Naive thymus-derived CD4-positive, alpha-beta T cell (primary cell): ENCODE data around the gene PRKCB. TPM values are rescaled to one million over a fixed set of nuclear protein-coding genes. Genes with fewer than 3 reads are reported as not detected.

Experiments
- ATAC-seq: fragments of 150-1000 bp; cut with Tn5 transposase; 2 replicates; pipeline ENCODE4 v1.10.0; 2021; ENCODE audit warnings: mild to moderate bottlenecking, moderate library complexity
- CTCF ChIA-PET: fragments of 350-600 bp; sonication (Branson Sonifier 250); formaldehyde crosslinking; loops from one replicate; lab custom pipeline; 2021; ENCODE audit warnings: antibody characterized with exemption; lab: Charles Lee
- POLR2A ChIA-PET: fragments of 350-600 bp; sonication (Branson Sonifier 250); formaldehyde crosslinking; loops from one replicate; lab custom pipeline; 2021; ENCODE audit warnings: antibody characterized with exemption, inconsistent platforms; lab: Charles Lee
- DNase-seq, 9 donors: peaks; one replicate each; pipeline versions ENCODE4 v3.0.0 to v3.0.0-alpha.2; 2020 to 2022; ENCODE audit warnings: mixed read lengths in 1 of 9
- H3K27ac ChIP-seq: one replicate; pipeline ENCODE4 v1.7.0; 2013; ENCODE audit warnings: mild to moderate bottlenecking, low read depth, low read length, moderate library complexity
- H3K27me3 ChIP-seq, 2 donors: one replicate each; pipeline ENCODE4 v1.7.0; 2013; ENCODE audit warnings: low read length in 2 of 2, mild to moderate bottlenecking in 2 of 2, moderate library complexity in 2 of 2; ENCODE audit not compliant: control insufficient read depth in 2 of 2, insufficient read depth in 2 of 2
- H3K36me3 ChIP-seq, 3 experiments: 1 replicate in 2 of 3; 2 replicates in 1 of 3; pipeline ENCODE4 v1.7.0; 2013; ENCODE audit warnings: low read length in 3 of 3, mild to moderate bottlenecking in 3 of 3, moderate library complexity in 1 of 3; ENCODE audit not compliant: insufficient read depth in 3 of 3, control insufficient read depth in 2 of 3
- H3K4me1 ChIP-seq, 2 donors: one replicate each; pipeline ENCODE4 v1.7.0; 2013; ENCODE audit warnings: low read length in 2 of 2, mild to moderate bottlenecking in 2 of 2, moderate library complexity in 1 of 2; ENCODE audit not compliant: control insufficient read depth in 2 of 2, insufficient read depth in 2 of 2
- H3K4me3 ChIP-seq: 2 replicates; pipeline ENCODE4 v1.7.0; 2013; ENCODE audit warnings: mild to moderate bottlenecking, low read length
- H3K9me3 ChIP-seq, 3 experiments: 1 replicate in 2 of 3; 2 replicates in 1 of 3; pipeline ENCODE4 v1.7.0; 2013; ENCODE audit warnings: low read length in 3 of 3; ENCODE audit not compliant: control insufficient read depth in 2 of 3
- H3K27ac Mint-ChIP-seq, 9 donors: one replicate each; pipeline ENCODE4 v1.8.0; 2020 to 2022; ENCODE audit warnings: mixed read lengths in 9 of 9, mild to moderate bottlenecking in 8 of 9, moderate library complexity in 5 of 9, inconsistent platforms in 2 of 9
- H3K27me3 Mint-ChIP-seq, 5 donors: one replicate each; pipeline ENCODE4 v1.8.0; 2021 to 2022; ENCODE audit warnings: mixed read lengths in 5 of 5, mild to moderate bottlenecking in 1 of 5
- H3K36me3 Mint-ChIP-seq, 5 donors: one replicate each; pipeline ENCODE4 v1.8.0; 2020 to 2022; ENCODE audit warnings: mixed read lengths in 5 of 5, mild to moderate bottlenecking in 3 of 5, inconsistent platforms in 1 of 5
- H3K4me1 Mint-ChIP-seq, 7 donors: one replicate each; pipeline ENCODE4 v1.8.0; 2020 to 2022; ENCODE audit warnings: mixed read lengths in 7 of 7, mild to moderate bottlenecking in 3 of 7, inconsistent platforms in 1 of 7
- H3K4me3 Mint-ChIP-seq, 10 donors: one replicate each; pipeline ENCODE4 v1.8.0; 2020 to 2022; ENCODE audit warnings: mild to moderate bottlenecking in 10 of 10, mixed read lengths in 10 of 10, moderate library complexity in 6 of 10, inconsistent platforms in 2 of 10
- H3K9me3 Mint-ChIP-seq, 11 donors: one replicate each; pipeline ENCODE4 v1.8.0; 2020 to 2022; ENCODE audit warnings: mixed read lengths in 11 of 11, mild to moderate bottlenecking in 4 of 11, inconsistent platforms in 1 of 11, moderate library complexity in 1 of 11
- intact Hi-C, 2 donors: fragments of 100-400 bp; cut with micrococcal nuclease; formaldehyde crosslinking; loops; one replicate each; pipeline ENCODE4 v1.15.1; 2023
- polyA plus RNA-seq, 2 donors: library from polyadenylated mRNA; unstranded; fragments of 300-500 nt; fragmentation: Illumina TruSeq; gene quantifications; one replicate each; pipeline ENCODE4 v1.2.3, GENCODE V29; 2021
- total RNA-seq, 6 experiments: library from RNA in 5 of 6; stranded (reverse) in 5 of 6; gene quantifications; 1 replicate in 5 of 6; 2 replicates in 1 of 6; pipeline ENCODE4 v1.2.3 and lab custom pipeline; 2021 to 2026

PRKCB gene
- total and polyA plus RNA-seq, 7 experiments from 2014 or later: 32.4 to 180 (median 72.9) TPM

- Mint-ChIP-seq H3K9me3 (no peaks in the 10 kb centered on the region), H3K4me3 (peak overlapping the region; percentile 18 to 79 (median 62)), H3K27ac (peak overlapping the region in 5 of 9 donors; percentile 43 to 85 (median 70)), H3K4me1 (peaks cover 63 to 87% (median 82%) of the 10 kb centered on the region in 7 donors), H3K27me3 (no peaks in the 10 kb centered on the region), H3K36me3 (peaks cover 0 to 17% (median 4%) of the 10 kb centered on the region in 5 donors)
- ATAC-seq (peak; percentile 73), DNase-seq (peak in 5 of 9 donors; percentile 13 to 27 (median 22))
- no peak overlapping the region for H3K4me3 ChIP-seq
- POLR2A ChIA-PET: interaction anchor here (0.9 to 1.7 kb wide), 4 partner anchors 10 to 82 kb away, joined by 3 to 7 read pairs (median 4); no protein-coding TSS in a partner anchor
- no peak overlapping the region for H3K27ac ChIP-seq
- CTCF ChIA-PET: interaction anchor here (1.0 to 1.6 kb wide), 4 partner anchors 8 to 141 kb away, joined by 3 to 6 read pairs (median 4); no protein-coding TSS in a partner anchor
- H3K27me3 ChIP-seq: no peaks in the 10 kb centered on the region
- intact Hi-C loops: no loop called here
- H3K4me1 ChIP-seq: peaks cover 29 to 43% of the 10 kb centered on the region in 2 donors
- no peaks in the 10 kb centered on the region for H3K36me3 ChIP-seq
- H3K9me3 ChIP-seq: no peaks in the 10 kb centered on the region
Observed at GRCh38 chr16:23869052-23869451, 33.3 kb downstream of the PRKCB start.

- no peaks in the 10 kb centered on the region for H3K36me3 ChIP-seq
- no peak for ATAC-seq
- H3K9me3 ChIP-seq: no peaks in the 10 kb centered on the region
- Mint-ChIP-seq H3K9me3 (no peaks in the 10 kb centered on the region), H3K27me3 (no peaks in the 10 kb centered on the region), H3K4me1 (peaks cover 53 to 74% (median 72%) of the 10 kb centered on the region in 7 donors), H3K36me3 (peaks cover 0 to 15% (median 4%) of the 10 kb centered on the region in 5 donors), H3K27ac (peak overlapping the region in 2 of 9 donors; percentile 47 to 52), H3K4me3 (peak overlapping the region in 1 of 10 donors; percentile 53)
- intact Hi-C loops: no loop called here
- DNase-seq: no peak
- POLR2A ChIA-PET: no interaction called here
- H3K27me3 ChIP-seq: no peaks in the 10 kb centered on the region
- no peak overlapping the region for H3K4me3 ChIP-seq
- no peak overlapping the region for H3K27ac ChIP-seq
- peaks cover 20 to 26% of the 10 kb centered on the region in 2 donors for H3K4me1 ChIP-seq
- CTCF ChIA-PET: interaction anchor here (0.7 to 10.5 kb wide), 3 partner anchors 71 to 138 kb away, joined by 3 to 224 read pairs (median 4); no protein-coding TSS in a partner anchor
Observed at GRCh38 chr16:23871924-23872323, 36.1 kb downstream of the PRKCB start.

GRCh38 chr16:23874613-23875294 lies 39.0 kb downstream of the PRKCB start:
- Histone ChIP-seq H3K4me3 (no peak overlapping the region), H3K4me1 (peaks cover 11 to 13% of the 10 kb centered on the region in 2 donors), H3K27ac (no peak overlapping the region), H3K36me3 (no peaks in the 10 kb centered on the region), H3K27me3 (no peaks in the 10 kb centered on the region), H3K9me3 (no peaks in the 10 kb centered on the region)
- peaks cover 0 to 13% (median 0%) of the 10 kb centered on the region in 5 donors for H3K36me3 Mint-ChIP-seq
- H3K27ac Mint-ChIP-seq: peak overlapping the region in 4 of 9 donors; percentile 13 to 69 (median 24)
- no peak for DNase-seq
- H3K27me3 Mint-ChIP-seq: no peaks in the 10 kb centered on the region
- H3K4me3 Mint-ChIP-seq: peak overlapping the region in 3 of 10 donors; percentile 6 to 35 (median 21)
- peaks cover 54 to 74% (median 69%) of the 10 kb centered on the region in 7 donors for H3K4me1 Mint-ChIP-seq
- ChIA-PET CTCF (interaction anchor here (1.6 to 10.5 kb wide), 2 partner anchors 71 to 136 kb away, joined by 6 to 224 read pairs; no protein-coding TSS in a partner anchor), POLR2A (interaction anchor here (0.6 to 1.3 kb wide), 2 partner anchors 11 to 29 kb away, joined by 3 to 5 read pairs; no protein-coding TSS in a partner anchor)
- peak; percentile 48 for ATAC-seq
- no peaks in the 10 kb centered on the region for H3K9me3 Mint-ChIP-seq
- intact Hi-C loops: loop anchor here in 1 of 2 donors (1.0 kb wide), 1 partner anchor 11 kb away; no protein-coding TSS in a partner anchor

GRCh38 chr16:23876256-23876896 lies 40.6 kb downstream of the PRKCB start:
- H3K27ac ChIP-seq: no peak overlapping the region
- ChIA-PET CTCF (interaction anchor here (0.7 to 10.5 kb wide), 10 partner anchors 12 to 154 kb away, joined by 3 to 224 read pairs (median 5); no protein-coding TSS in a partner anchor), POLR2A (interaction anchor here (0.8 to 2.5 kb wide), 4 partner anchors 9 to 138 kb away, joined by 3 to 14 read pairs (median 4); no protein-coding TSS in a partner anchor)
- Mint-ChIP-seq H3K9me3 (no peaks in the 10 kb centered on the region), H3K27ac (peak overlapping the region in 5 of 9 donors; percentile 13 to 93 (median 42)), H3K4me1 (peaks cover 52 to 74% (median 68%) of the 10 kb centered on the region in 7 donors), H3K27me3 (no peaks in the 10 kb centered on the region), H3K4me3 (no peak overlapping the region), H3K36me3 (peaks cover 0 to 10% (median 0%) of the 10 kb centered on the region in 5 donors)
- H3K36me3 ChIP-seq: no peaks in the 10 kb centered on the region
- peaks cover 17 to 18% of the 10 kb centered on the region in 2 donors for H3K4me1 ChIP-seq
- DNase-seq (no peak), ATAC-seq (no peak)
- intact Hi-C loops: no loop called here
- no peaks in the 10 kb centered on the region for H3K27me3 ChIP-seq
- no peaks in the 10 kb centered on the region for H3K9me3 ChIP-seq
- no peak overlapping the region for H3K4me3 ChIP-seq

- Histone ChIP-seq H3K4me3 (no peak overlapping the region), H3K27ac (no peak overlapping the region), H3K4me1 (peaks cover 26 to 27% of the 10 kb centered on the region in 2 donors), H3K9me3 (no peaks in the 10 kb centered on the region), H3K27me3 (no peaks in the 10 kb centered on the region), H3K36me3 (no peaks in the 10 kb centered on the region)
- H3K4me3 Mint-ChIP-seq: peak overlapping the region in 1 of 10 donors; percentile 1
- POLR2A ChIA-PET: interaction anchor here (0.7 to 2.5 kb wide), 9 partner anchors 8 to 137 kb away, joined by 3 to 14 read pairs (median 3); no protein-coding TSS in a partner anchor
- CTCF ChIA-PET: interaction anchor here (0.5 to 10.5 kb wide), 16 partner anchors 8 to 376 kb away, joined by 3 to 224 read pairs (median 5); no protein-coding TSS in a partner anchor
- H3K27ac Mint-ChIP-seq: peak overlapping the region in 6 of 9 donors; percentile 10 to 93 (median 59)
- intact Hi-C loops: loop anchor here (1.0 kb wide), 4 partner anchors 73 to 159 kb away; no protein-coding TSS in a partner anchor
- no peaks in the 10 kb centered on the region for H3K27me3 Mint-ChIP-seq
- H3K36me3 Mint-ChIP-seq: peaks cover 0 to 14% (median 0%) of the 10 kb centered on the region in 5 donors
- peak in 5 of 9 donors; percentile 31 to 43 (median 35) for DNase-seq
- peaks cover 53 to 77% (median 71%) of the 10 kb centered on the region in 7 donors for H3K4me1 Mint-ChIP-seq
- H3K9me3 Mint-ChIP-seq: no peaks in the 10 kb centered on the region
- peak; percentile 43 for ATAC-seq
Observed at GRCh38 chr16:23877107-23878070, 41.6 kb downstream of the PRKCB start.
